Measurements from ENCODE around the gene PARD3B. TPM values are rescaled to one million over a fixed set of nuclear protein-coding genes. Genes with fewer than 3 reads are reported as not detected.

PARD3B gene
- total RNA-seq, 4 donors from 2014 or later: 21.8 to 85.6 (median 36.1) TPM

- TF ChIP-seq, protein P1, sequence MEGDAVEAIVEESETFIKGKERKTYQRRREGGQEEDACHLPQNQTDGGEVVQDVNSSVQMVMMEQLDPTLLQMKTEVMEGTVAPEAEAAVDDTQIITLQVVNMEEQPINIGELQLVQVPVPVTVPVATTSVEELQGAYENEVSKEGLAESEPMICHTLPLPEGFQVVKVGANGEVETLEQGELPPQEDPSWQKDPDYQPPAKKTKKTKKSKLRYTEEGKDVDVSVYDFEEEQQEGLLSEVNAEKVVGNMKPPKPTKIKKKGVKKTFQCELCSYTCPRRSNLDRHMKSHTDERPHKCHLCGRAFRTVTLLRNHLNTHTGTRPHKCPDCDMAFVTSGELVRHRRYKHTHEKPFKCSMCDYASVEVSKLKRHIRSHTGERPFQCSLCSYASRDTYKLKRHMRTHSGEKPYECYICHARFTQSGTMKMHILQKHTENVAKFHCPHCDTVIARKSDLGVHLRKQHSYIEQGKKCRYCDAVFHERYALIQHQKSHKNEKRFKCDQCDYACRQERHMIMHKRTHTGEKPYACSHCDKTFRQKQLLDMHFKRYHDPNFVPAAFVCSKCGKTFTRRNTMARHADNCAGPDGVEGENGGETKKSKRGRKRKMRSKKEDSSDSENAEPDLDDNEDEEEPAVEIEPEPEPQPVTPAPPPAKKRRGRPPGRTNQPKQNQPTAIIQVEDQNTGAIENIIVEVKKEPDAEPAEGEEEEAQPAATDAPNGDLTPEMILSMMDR (IDR thresholded peaks at IDR 0.05): no peak
- TF ChIP-seq POLR2A (IDR thresholded peaks at IDR 0.05): no peak
- H3K4me3 ChIP-seq: no peak overlapping the region
- intact Hi-C loops (cut with DNase I; ENCODE audit: low total_unique reads): no loop called here
- no peaks in the 10 kb centered on the region for H3K27me3 ChIP-seq
- H3K4me1 ChIP-seq: no peaks in the 10 kb centered on the region
- H3K36me3 ChIP-seq: no peaks in the 10 kb centered on the region
- H3K27ac ChIP-seq: no peak overlapping the region
- no peak for DNase-seq
- H3K9me3 ChIP-seq: no peaks in the 10 kb centered on the region
Observed at GRCh38 chr2:204578928-204579598, 33.8 kb downstream of the PARD3B start.

GRCh38 chr2:204581946-204582345 is 36.7 kb downstream of the PARD3B start:
- Histone ChIP-seq H3K4me3 (no peak overlapping the region), H3K4me1 (no peaks in the 10 kb centered on the region), H3K36me3 (no peaks in the 10 kb centered on the region), H3K9me3 (no peaks in the 10 kb centered on the region), H3K27me3 (no peaks in the 10 kb centered on the region), H3K27ac (no peak overlapping the region)
- DNase-seq: no peak
- TF ChIP-seq POLR2A (IDR thresholded peaks at IDR 0.05): no peak
- TF ChIP-seq, protein P1 (IDR thresholded peaks at IDR 0.05): no peak
- intact Hi-C loops (cut with DNase I; ENCODE audit: low total_unique reads): no loop called here

DNA sequence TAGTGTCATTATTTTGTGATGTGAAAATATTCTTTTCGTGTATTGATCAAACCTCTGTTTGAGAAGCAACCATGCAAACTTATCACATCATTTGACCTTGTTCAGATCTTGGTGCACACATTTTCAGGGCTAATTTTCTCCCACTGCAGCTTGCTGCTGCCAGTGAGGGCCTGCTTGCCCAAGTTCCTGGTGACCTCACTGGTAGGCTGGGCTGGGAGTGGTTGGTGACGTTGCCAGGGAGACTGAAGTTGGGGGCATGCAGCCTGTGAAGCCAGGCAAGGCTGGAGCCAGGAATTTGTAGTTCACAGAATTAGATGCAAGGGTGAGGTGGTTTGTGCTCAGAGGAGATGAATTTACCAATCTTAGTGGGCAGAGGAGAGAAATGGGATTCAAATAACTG is 38.5 kb downstream of the PARD3B start:
- Histone ChIP-seq H3K4me3 (no peak overlapping the region), H3K36me3 (no peaks in the 10 kb centered on the region), H3K27ac (no peak overlapping the region), H3K4me1 (no peaks in the 10 kb centered on the region), H3K27me3 (no peaks in the 10 kb centered on the region), H3K9me3 (no peaks in the 10 kb centered on the region)
- intact Hi-C loops (cut with DNase I; ENCODE audit: low total_unique reads): no loop called here
- DNase-seq: no peak
- no peak for TF ChIP-seq POLR2A (IDR thresholded peaks at IDR 0.05)
- TF ChIP-seq, protein P1 (IDR thresholded peaks at IDR 0.05): no peak

GRCh38 chr2:204585930-204586329 is 40.7 kb downstream of the PARD3B start:
- Histone ChIP-seq H3K27ac (no peak overlapping the region), H3K36me3 (no peaks in the 10 kb centered on the region), H3K4me1 (no peaks in the 10 kb centered on the region), H3K9me3 (no peaks in the 10 kb centered on the region), H3K4me3 (no peak overlapping the region), H3K27me3 (no peaks in the 10 kb centered on the region)
- no peak for TF ChIP-seq POLR2A (IDR thresholded peaks at IDR 0.05)
- TF ChIP-seq, protein P1 (IDR thresholded peaks at IDR 0.05): no peak
- intact Hi-C loops (cut with DNase I; ENCODE audit: low total_unique reads): no loop called here
- no peak for DNase-seq

DNA sequence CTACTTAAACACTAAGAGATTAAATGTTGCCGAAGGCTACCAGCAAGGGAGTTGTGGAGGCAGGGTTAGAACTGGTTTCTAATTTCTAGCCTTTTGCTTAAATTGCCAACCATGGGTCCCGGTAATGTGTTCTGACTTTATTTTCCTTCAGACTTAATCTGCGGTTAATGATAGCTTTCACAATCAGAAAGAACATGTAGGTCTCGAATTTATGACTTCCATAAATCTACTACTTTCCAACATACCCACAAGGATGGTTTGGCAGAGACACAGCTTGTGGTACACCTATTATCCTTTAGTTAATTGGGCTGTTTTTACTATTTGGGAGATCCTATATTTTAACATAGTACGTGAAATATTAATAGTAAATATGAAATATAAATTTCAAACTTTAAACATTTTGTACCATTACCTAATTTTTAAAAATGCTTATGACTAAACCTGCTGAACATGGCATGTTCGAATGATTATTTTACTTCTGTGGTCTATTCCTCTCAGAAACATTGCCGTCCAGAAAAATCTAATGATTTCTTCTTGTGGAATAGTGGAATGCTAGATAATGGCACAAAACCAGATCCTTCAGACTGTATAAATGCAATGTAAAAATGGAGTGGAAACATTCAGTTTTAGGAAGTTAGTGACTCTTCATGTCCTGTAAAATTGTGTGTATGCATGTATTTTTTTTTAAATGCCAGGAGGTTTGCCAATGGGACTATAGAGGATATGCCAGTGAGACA is 41.3 kb downstream of the PARD3B start:
- no peak overlapping the region for H3K4me3 ChIP-seq
- H3K27ac ChIP-seq: no peak overlapping the region
- H3K9me3 ChIP-seq: no peaks in the 10 kb centered on the region
- no peaks in the 10 kb centered on the region for H3K27me3 ChIP-seq
- H3K36me3 ChIP-seq: no peaks in the 10 kb centered on the region
- no peaks in the 10 kb centered on the region for H3K4me1 ChIP-seq
- TF ChIP-seq, protein P1 (IDR thresholded peaks at IDR 0.05): no peak
- no peak for TF ChIP-seq POLR2A (IDR thresholded peaks at IDR 0.05)
- DNase-seq: no peak
- intact Hi-C loops (cut with DNase I; ENCODE audit: low total_unique reads): no loop called here
